Measurements from ENCODE around the gene MARCO.
"Not testable (repeated sequence)": the region's sequence is repeated elsewhere in the genome, so short reads cannot be mapped to it uniquely, and the experiment has no call there.

Gene MARCO

GRCh38 chr2:119005051-119005450 lies 63.1 kb downstream of the MARCO start:
- DNase-seq (ENCODE audit: low read depth, low spot score): no peak

- DNase-seq (ENCODE audit: low read depth, low spot score): no peak
Measured at GRCh38 chr2:119005555-119005954, 63.6 kb downstream of the MARCO start.

GRCh38 chr2:119006441-119006840 lies 64.4 kb downstream of the MARCO start:
- DNase-seq (ENCODE audit: low read depth, low spot score): no peak

GRCh38 chr2:119008108-119008507 lies 66.1 kb downstream of the MARCO start:
- DNase-seq (ENCODE audit: low read depth, low spot score): no peak

GRCh38 chr2:119009110-119009509 lies 67.1 kb downstream of the MARCO start:
- no peak for DNase-seq (ENCODE audit: low read depth, low spot score)

- DNase-seq (ENCODE audit: low read depth, low spot score): no peak
Measured at GRCh38 chr2:119010336-119010735, 68.3 kb downstream of the MARCO start.

- DNase-seq (ENCODE audit: low read depth, low spot score): no peak
Measured at GRCh38 chr2:119011162-119011909, 69.3 kb downstream of the MARCO start.

- no peak for DNase-seq (ENCODE audit: low read depth, low spot score)
Measured at GRCh38 chr2:119011910-119012209, 69.9 kb downstream of the MARCO start.

GRCh38 chr2:119012345-119013301 lies 70.6 kb downstream of the MARCO start:
- no peak for DNase-seq (ENCODE audit: low read depth, low spot score)

GRCh38 chr2:119013671-119014070 lies 71.7 kb downstream of the MARCO start:
- no peak for DNase-seq (ENCODE audit: low read depth, low spot score)

- DNase-seq (ENCODE audit: low read depth, low spot score): no peak
Measured at GRCh38 chr2:119015845-119016244, 73.9 kb downstream of the MARCO start.

GRCh38 chr2:119019521-119019920 lies 77.5 kb downstream of the MARCO start:
- DNase-seq (ENCODE audit: low read depth, low spot score): no peak

- no peak for DNase-seq (ENCODE audit: low read depth, low spot score)
Measured at GRCh38 chr2:119022678-119023077, 80.7 kb downstream of the MARCO start.

- DNase-seq (ENCODE audit: low read depth, low spot score): no peak
Measured at GRCh38 chr2:119023534-119023933, 81.5 kb downstream of the MARCO start.

GRCh38 chr2:119024152-119024551 lies 82.2 kb downstream of the MARCO start:
- no peak for DNase-seq (ENCODE audit: low read depth, low spot score)

- DNase-seq (ENCODE audit: low read depth, low spot score): no peak
Measured at GRCh38 chr2:119024568-119024967, 82.6 kb downstream of the MARCO start.

- DNase-seq (ENCODE audit: low read depth, low spot score): no peak
Measured at GRCh38 chr2:119025013-119025412, 83.0 kb downstream of the MARCO start.

- DNase-seq (ENCODE audit: low read depth, low spot score): no peak
Measured at GRCh38 chr2:119025762-119026351, 83.9 kb downstream of the MARCO start.

- DNase-seq (ENCODE audit: low read depth, low spot score): no peak
Measured at GRCh38 chr2:119026890-119027289, 84.9 kb downstream of the MARCO start.

- no peak for DNase-seq (ENCODE audit: low read depth, low spot score)
Measured at GRCh38 chr2:119028327-119029174, 86.6 kb downstream of the MARCO start.

- no peak for DNase-seq (ENCODE audit: low read depth, low spot score)
Measured at GRCh38 chr2:119029297-119029696, 87.3 kb downstream of the MARCO start.

- DNase-seq (ENCODE audit: low read depth, low spot score): not testable (repeated sequence)
Measured at GRCh38 chr2:119037922-119038321, 95.9 kb downstream of the MARCO start.

Measured in smooth muscle cell of the brain vasculature (primary cell).